H9 (cell line): ENCODE results near the gene LDB2. TPM values are rescaled to one million over a fixed set of nuclear protein-coding genes. Genes with fewer than 3 reads are reported as not detected.

Experiments used
- DNase-seq: peaks from one replicate; pipeline ENCODE4 v3.0.0-alpha.2; 2017
- H2AFZ ChIP-seq: one replicate; pipeline ENCODE4 v1.6.1; 2013; ENCODE audit warnings: mild to moderate bottlenecking, low read length, control low read depth, moderate library complexity
- H2AK5ac ChIP-seq: 2 replicates; pipeline ENCODE4 v1.6.1; 2013; ENCODE audit warnings: low read length, control low read depth, mixed read lengths; ENCODE audit not compliant: insufficient read length
- H2BK120ac ChIP-seq: one replicate; pipeline ENCODE4 v1.6.1; 2013; ENCODE audit warnings: low read depth, mild to moderate bottlenecking, low read length, control low read depth, inconsistent platforms; ENCODE audit not compliant: poor library complexity, severe bottlenecking
- H2BK12ac ChIP-seq: 2 replicates; pipeline ENCODE4 v1.6.1; 2013; ENCODE audit warnings: low read length, control low read depth, mixed read lengths, low read depth; ENCODE audit not compliant: insufficient read length
- H2BK15ac ChIP-seq: 2 replicates; pipeline ENCODE4 v1.6.1; 2013; ENCODE audit warnings: low read depth, low read length, control low read depth
- H2BK20ac ChIP-seq: one replicate; pipeline ENCODE4 v1.6.1; 2013; ENCODE audit warnings: low read depth, mild to moderate bottlenecking, low read length, control low read depth, inconsistent platforms; ENCODE audit not compliant: poor library complexity, severe bottlenecking
- H2BK5ac ChIP-seq: 2 replicates; pipeline ENCODE4 v1.6.1; 2013; ENCODE audit warnings: low read length, control low read depth, mixed read lengths; ENCODE audit not compliant: insufficient read length
- H3K14ac ChIP-seq: 2 replicates; pipeline ENCODE4 v1.6.1; 2013; ENCODE audit warnings: low read length, control low read depth; ENCODE audit not compliant: insufficient read depth
- H3K18ac ChIP-seq: 2 replicates; pipeline ENCODE4 v1.6.1; 2013; ENCODE audit warnings: low read depth, mild to moderate bottlenecking, mixed read lengths, low read length, control low read depth; ENCODE audit not compliant: insufficient read length
- H3K23ac ChIP-seq: 2 replicates; pipeline ENCODE4 v1.6.1; 2013; ENCODE audit warnings: low read length, control low read depth, mixed read lengths, low read depth; ENCODE audit not compliant: insufficient read length
- H3K23me2 ChIP-seq: 2 replicates; pipeline ENCODE4 v1.6.1; 2013; ENCODE audit warnings: low read depth, mild to moderate bottlenecking, mixed read lengths, low read length, control low read depth; ENCODE audit not compliant: insufficient read length, poor library complexity, severe bottlenecking
- H3K27ac ChIP-seq: 2 replicates; pipeline ENCODE4 v1.5.1; 2013; ENCODE audit warnings: low read length, control low read depth, mixed read lengths, low read depth; ENCODE audit not compliant: insufficient read length
- H3K27me3 ChIP-seq: 2 replicates; pipeline ENCODE4 v1.6.1; 2013; ENCODE audit warnings: low read length, control low read depth, inconsistent platforms; ENCODE audit not compliant: insufficient read depth
- H3K4ac ChIP-seq: 2 replicates; pipeline ENCODE4 v1.6.1; 2013; ENCODE audit warnings: low read depth, mild to moderate bottlenecking, control low read depth, inconsistent platforms, low read length, moderate library complexity
- H3K4me1 ChIP-seq: 2 replicates; pipeline ENCODE4 v1.6.1; 2013; ENCODE audit warnings: low read length, control low read depth, inconsistent platforms; ENCODE audit not compliant: insufficient read depth
- H3K4me2 ChIP-seq: 2 replicates; pipeline ENCODE4 v1.6.1; 2013; ENCODE audit warnings: low read length, control low read depth, mixed read lengths; ENCODE audit not compliant: insufficient read length, insufficient read depth
- H3K56ac ChIP-seq: 2 replicates; pipeline ENCODE4 v1.6.1; 2013; ENCODE audit warnings: low read depth, mild to moderate bottlenecking, mixed read lengths, low read length, control low read depth; ENCODE audit not compliant: insufficient read length
- H3K79me1 ChIP-seq: 2 replicates; pipeline ENCODE4 v1.6.1; 2013; ENCODE audit warnings: low read depth, mild to moderate bottlenecking, moderate library complexity, low read length, control low read depth, inconsistent platforms; ENCODE audit not compliant: insufficient read depth, poor library complexity, severe bottlenecking
- H3K79me2 ChIP-seq: 2 replicates; pipeline ENCODE4 v1.6.1; 2013; ENCODE audit warnings: low read length, control low read depth, inconsistent platforms; ENCODE audit not compliant: insufficient read depth
- H3K9ac ChIP-seq: 2 replicates; pipeline ENCODE4 v1.6.1; 2013; ENCODE audit warnings: low read length, control low read depth, mixed read lengths; ENCODE audit not compliant: insufficient read length; ENCODE audit errors: extremely low read depth
- H3K9me3 ChIP-seq: one replicate; pipeline ENCODE4 v1.6.1; 2013; ENCODE audit warnings: low read depth, low read length, inconsistent platforms; ENCODE audit not compliant: control insufficient read depth
- H3T11ph ChIP-seq: one replicate; pipeline ENCODE4 v1.6.1; 2013; ENCODE audit warnings: mild to moderate bottlenecking, low read length, control low read depth, inconsistent platforms
- H4K20me1 ChIP-seq: one replicate; pipeline ENCODE4 v1.6.1; 2013; ENCODE audit not compliant: control insufficient read depth, insufficient read length, insufficient read depth
- H4K5ac ChIP-seq: 2 replicates; pipeline ENCODE4 v1.6.1; 2013; ENCODE audit warnings: low read depth, mild to moderate bottlenecking, mixed read lengths, low read length, control low read depth; ENCODE audit not compliant: insufficient read length
- H4K8ac ChIP-seq: replicated peaks from 2 replicates; pipeline ENCODE4 v1.6.1; 2013; ENCODE audit warnings: low read length, control low read depth, mixed read lengths, low read depth; ENCODE audit not compliant: insufficient read length
- H4K91ac ChIP-seq: 2 replicates; pipeline ENCODE4 v1.6.1; 2013; ENCODE audit warnings: low read depth, mild to moderate bottlenecking, moderate library complexity, mixed read lengths, low read length, control low read depth; ENCODE audit not compliant: insufficient read length
- H3K27ac Mint-ChIP-seq, 3 experiments: 2 replicates in 2 of 3; 3 replicates in 1 of 3; pipeline ENCODE4 v1.8.0; 2020 to 2021; ENCODE audit warnings: mixed read lengths in 3 of 3, mild to moderate bottlenecking in 1 of 3, moderate library complexity in 1 of 3
- H3K27me3 Mint-ChIP-seq: 2 replicates; pipeline ENCODE4 v1.8.0; 2021; ENCODE audit warnings: low read depth, mild to moderate bottlenecking, moderate library complexity, mixed read lengths
- H3K36me3 Mint-ChIP-seq, 3 experiments: 2 replicates in 2 of 3; 3 replicates in 1 of 3; pipeline ENCODE4 v1.8.0; 2020 to 2021; ENCODE audit warnings: low read depth in 3 of 3, mixed read lengths in 3 of 3; ENCODE audit not compliant: insufficient read depth in 1 of 3
- H3K4me1 Mint-ChIP-seq, 2 experiments: 2 replicates each; pipeline ENCODE4 v1.8.0; 2020; ENCODE audit warnings: mixed read lengths in 2 of 2
- H3K4me3 Mint-ChIP-seq, 2 experiments: 2 replicates in 1 of 2; 3 replicates in 1 of 2; pipeline ENCODE4 v1.8.0; 2020 to 2021; ENCODE audit warnings: mild to moderate bottlenecking in 2 of 2, mixed read lengths in 2 of 2, moderate library complexity in 1 of 2
- H3K9me3 Mint-ChIP-seq, 2 experiments: 2 replicates in 1 of 2; 3 replicates in 1 of 2; pipeline ENCODE4 v1.8.0; 2020; ENCODE audit warnings: mild to moderate bottlenecking in 2 of 2, mixed read lengths in 2 of 2, moderate library complexity in 1 of 2
- CTCF ChIP-seq: fragments of 200-600 bp; sonication (generic); conservative IDR thresholded peaks from 3 replicates; pipeline ENCODE4 v1.8.0; 2021; ENCODE audit warnings: antibody characterized with exemption, mild to moderate bottlenecking
- WGBS: extraction: QIAGEN DNeasy Blood & Tissue Kit; methylation state at CpG from one replicate; pipeline ENCODE4 v1.1.7; 2013; ENCODE audit warnings: missing lambda C conversion rate, low lambda C conversion rate, mixed read lengths; ENCODE audit not compliant: insufficient read length; ENCODE audit errors: extremely low coverage; 5-methylcytosine and 5-hydroxymethylcytosine counted together
- total RNA-seq: library from RNA; stranded (reverse); gene quantifications from 2 replicates; pipeline ENCODE4 v1.2.1, GENCODE V29; 2021

The LDB2 gene
- total RNA-seq, 1 experiment from 2014 or later = 22.5 TPM

- no CpG with 5 or more reads among the region's 3 CpGs for WGBS
- no peaks in the 10 kb centered on the region; the same call in 1 of the 2 replicates for H3K27me3 Mint-ChIP-seq
- no peak overlapping the region for H2BK15ac ChIP-seq
- no peak overlapping the region for H4K91ac ChIP-seq
- no peak overlapping the region for H3K4me3 Mint-ChIP-seq
- H3K4ac ChIP-seq = no peak overlapping the region
- H3K9me3 ChIP-seq = no peaks in the 10 kb centered on the region
- H2BK120ac ChIP-seq = no peak overlapping the region
- H3K27me3 ChIP-seq = no peaks in the 10 kb centered on the region
- H3K79me2 ChIP-seq = no peaks in the 10 kb centered on the region
- H3K9ac ChIP-seq = no peak overlapping the region
- H3K4me1 Mint-ChIP-seq = no peaks in the 10 kb centered on the region
- no peak overlapping the region for H3T11ph ChIP-seq
- H2AFZ ChIP-seq = no peak overlapping the region
- no peak overlapping the region for H2BK20ac ChIP-seq
- H3K18ac ChIP-seq = no peak overlapping the region
- H2BK5ac ChIP-seq = no peak overlapping the region
- H3K14ac ChIP-seq = no peak overlapping the region
- no peak overlapping the region for H2BK12ac ChIP-seq
- no peak overlapping the region for H4K5ac ChIP-seq
- no peaks in the 10 kb centered on the region for H3K79me1 ChIP-seq
- no peaks in the 10 kb centered on the region for H3K9me3 Mint-ChIP-seq
- H3K56ac ChIP-seq = no peak overlapping the region
- H3K36me3 Mint-ChIP-seq = peaks cover 0 to 8% (median 3%) of the 10 kb centered on the region in 3 experiments; a peak in 2 of 7 replicates
- no peak overlapping the region for H3K27ac Mint-ChIP-seq
- no peak overlapping the region for H3K4me2 ChIP-seq
- H3K4me1 ChIP-seq = no peaks in the 10 kb centered on the region
- no peak for DNase-seq
- no peak overlapping the region for H3K23ac ChIP-seq
- TF ChIP-seq CTCF = no peak
- no peaks in the 10 kb centered on the region for H4K20me1 ChIP-seq
- H4K8ac ChIP-seq = no peak overlapping the region
- no peaks in the 10 kb centered on the region for H3K23me2 ChIP-seq
- H3K27ac ChIP-seq = no peak overlapping the region
- H2AK5ac ChIP-seq = no peak overlapping the region
Measured at GRCh38 chr4:16577177-16577576, 321.3 kb downstream of the LDB2 start.
